ENCODE data around the gene CLIP1. TPM values are rescaled to one million over a fixed set of nuclear protein-coding genes. Genes with fewer than 3 reads are reported as not detected.

The CLIP1 gene
- total and polyA plus RNA-seq, 2 of the 13 experiments (the other 11 are each of a cell fraction or from before 2014, with no cell fraction given): 28.9 to 43.7 TPM

GRCh38 chr12:122226366-122227125 is 195.9 kb downstream of the CLIP1 start (continued):
- TF ChIP-seq TFE3 (CRISPR knock-in tag; IDR thresholded peaks at IDR 0.05) (peak; percentile 81; the same call in 1 of the 2 replicates), ARNT2 (CRISPR knock-in tag; IDR thresholded peaks at IDR 0.05; ENCODE audit: low read depth) (peak; percentile 92), FOXA1 (IDR thresholded peaks at IDR 0.05) (no peak), FOXA1 (CRISPR knock-in tag; IDR thresholded peaks at IDR 0.05) (peak; percentile 11; the same call in 1 of the 2 replicates), ZNF274 (CRISPR knock-in tag; IDR thresholded peaks at IDR 0.05) (peak; percentile 92; the same call in 1 of the 2 replicates), ZNF563 (CRISPR knock-in tag; IDR thresholded peaks at IDR 0.05) (peak; percentile 96; the same call in 1 of the 2 replicates), WIZ (CRISPR knock-in tag; IDR thresholded peaks at IDR 0.05) (peak; percentile 70; the same call in 1 of the 2 replicates), ETV6 (CRISPR knock-in tag; conservative IDR thresholded peaks at IDR 0.05) (peak; percentile 68; the same call in 1 of the 2 replicates), CREBL2 (CRISPR knock-in tag; IDR thresholded peaks at IDR 0.05; ENCODE audit: borderline replicate concordance) (peak; percentile 58; the same call in 1 of the 2 replicates), USF2 (IDR thresholded peaks at IDR 0.05; ENCODE audit: low read depth, low read length) (no peak), USF2 (CRISPR knock-in tag; IDR thresholded peaks at IDR 0.05; ENCODE audit: borderline replicate concordance) (0 out of 2 replicates have a peak, but pooled peaks have one; percentile 32), ZNF557 (CRISPR knock-in tag; IDR thresholded peaks at IDR 0.05) (peak; percentile 95), NR2F1 (CRISPR knock-in tag; IDR thresholded peaks at IDR 0.05) (no peak), MXD1 (CRISPR knock-in tag; IDR thresholded peaks at IDR 0.05) (peak; percentile 95), ZBTB4 (CRISPR knock-in tag; IDR thresholded peaks at IDR 0.05; ENCODE audit: borderline replicate concordance) (no peak; the same call in 1 of the 2 replicates), ZNF33B (CRISPR knock-in tag; IDR thresholded peaks at IDR 0.05) (peak; percentile 35; the same call in 1 of the 2 replicates), GMEB2 (CRISPR knock-in tag; IDR thresholded peaks at IDR 0.05; ENCODE audit: low read depth) (no peak), ZNF724P (CRISPR knock-in tag; IDR thresholded peaks at IDR 0.05; ENCODE audit: borderline replicate concordance) (peak; percentile 82; the same call in 1 of the 2 replicates), TGIF2 (CRISPR knock-in tag; IDR thresholded peaks at IDR 0.05) (peak; percentile 94)
